Kidney (tissue), 14 donors: ENCODE results near the gene PODXL2. TPM values are rescaled to one million over a fixed set of nuclear protein-coding genes. Genes with fewer than 3 reads are reported as not detected.

ENCODE experiments used
- DNase-seq, 5 donors: peaks; one replicate each; pipeline ENCODE4 v3.0.0-alpha.2; 2013 to 2020
- FAIRE-seq: peaks from 2 replicates; lab custom pipeline; 2012; peaks lifted over from hg19 to GRCh38; lab: Jason Lieb, UNC
- H3K27ac ChIP-seq, 2 donors: one replicate each; pipeline ENCODE4 v1.7.0; 2013; ENCODE audit warnings: low read depth in 2 of 2, low read length in 2 of 2, inconsistent platforms in 1 of 2
- H3K27me3 ChIP-seq: one replicate; pipeline ENCODE4 v1.7.1; 2013; ENCODE audit warnings: low read length, inconsistent platforms; ENCODE audit not compliant: control insufficient read depth, insufficient read depth
- H3K36me3 ChIP-seq, 3 donors: one replicate each; pipeline versions ENCODE4 v1.7.0 to v1.7.1; 2013; ENCODE audit warnings: low read length in 3 of 3, control low read depth in 1 of 3, inconsistent platforms in 1 of 3; ENCODE audit not compliant: insufficient read depth in 3 of 3, control insufficient read depth in 2 of 3
- H3K4me1 ChIP-seq, 3 donors: one replicate each; pipeline versions ENCODE4 v1.7.0 to v1.7.1; 2013; ENCODE audit warnings: low read length in 3 of 3, inconsistent platforms in 1 of 3, low read depth in 1 of 3; ENCODE audit not compliant: control insufficient read depth in 2 of 3, insufficient read depth in 2 of 3
- H3K4me3 ChIP-seq, 3 donors: one replicate each; pipeline versions ENCODE4 v1.7.0 to v1.8.1; 2013; ENCODE audit warnings: low read length in 3 of 3, control low read depth in 1 of 3, inconsistent platforms in 1 of 3
- H3K9ac ChIP-seq, 3 donors: one replicate each; pipeline versions ENCODE4 v1.7.0 to v1.7.1; 2013; ENCODE audit warnings: low read length in 3 of 3, control low read depth in 1 of 3, inconsistent platforms in 1 of 3
- H3K9me3 ChIP-seq, 3 donors: one replicate each; pipeline versions ENCODE4 v1.7.0 to v1.7.1; 2013; ENCODE audit warnings: low read length in 3 of 3, control low read depth in 1 of 3, inconsistent platforms in 1 of 3; ENCODE audit not compliant: control insufficient read depth in 2 of 3, insufficient read depth in 1 of 3
- intact Hi-C: fragments of 100-400 bp; cut with DNase I; formaldehyde crosslinking; loops from one replicate; pipeline ENCODE4 v1.11.1; 2022
- polyA plus RNA-seq: library from polyadenylated mRNA; stranded (reverse); fragments of 350-450 nt; fragmentation: Illumina TruSeq; extraction: RNeasy Lipid Tissue Mini Kit (QIAGEN cat#74804); gene quantifications from one replicate; pipeline ENCODE4 v1.2.3, GENCODE V29; 2014; ENCODE audit warnings: low read depth, low replicate concordance; ENCODE audit not compliant: insufficient read depth
- total RNA-seq: library from RNA; stranded (reverse); fragmentation: NEBNext Ultra II Directional; extraction: Animal tissue kit (Norgen Biotek cat#: 25700); gene quantifications from one replicate; pipeline ENCODE4 v1.2.1, GENCODE V29; 2021
- TF ChIP-seq, protein P1 (sequence below): IDR thresholded peaks from 3 replicates; pipeline ENCODE4 v1.5.1; 2012; ENCODE audit warnings: mild to moderate bottlenecking, moderate library complexity, borderline replicate concordance; ENCODE audit not compliant: insufficient read depth; ENCODE audit errors: extremely low read depth
- donor health status: control.
- donor health status: control.
- donor health status: control.
- donor health status: control.
- donor health status: control.
- donor health status: DM: yes; HTN: yes; CAD: no.
- donor health status: Normal renal cell carcinoma (clear cell type).

PODXL2 gene
- total and polyA plus RNA-seq, 2 donors from 2014 or later: 7.4 to 10.5 TPM

DNA sequence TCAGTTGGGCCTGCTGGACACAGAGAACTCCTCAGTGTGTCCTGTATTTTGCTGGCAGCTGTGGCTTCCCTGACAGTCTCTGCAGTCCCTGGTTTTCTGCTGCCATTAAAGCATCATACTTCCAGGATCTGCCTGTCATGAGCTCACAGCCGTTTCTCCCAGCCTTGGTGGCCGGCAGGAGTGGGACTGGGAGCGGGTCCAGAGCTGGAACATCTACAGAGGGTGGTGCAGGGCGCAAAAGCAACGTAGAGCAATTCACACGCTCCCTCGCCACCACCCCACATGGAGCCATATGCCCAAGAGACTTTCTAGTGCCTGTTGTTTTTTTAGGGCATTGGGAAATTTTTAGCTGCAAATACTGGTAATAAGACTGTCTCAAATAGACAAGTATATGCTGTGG lies 77.3 kb downstream of the PODXL2 start:
- DNase-seq (peak in 2 of 5 donors; percentile 24 to 54), FAIRE-seq (no peak)
- no peak overlapping the region for H3K27ac ChIP-seq
- H3K9me3 ChIP-seq: peaks cover 0 to 4% (median 0%) of the 10 kb centered on the region in 3 donors
- H3K4me1 ChIP-seq: peaks cover 0 to 14% (median 6%) of the 10 kb centered on the region in 3 donors
- no peak overlapping the region for H3K9ac ChIP-seq
- H3K27me3 ChIP-seq: no peaks in the 10 kb centered on the region
- no peak overlapping the region for H3K4me3 ChIP-seq
- TF ChIP-seq, protein P1, sequence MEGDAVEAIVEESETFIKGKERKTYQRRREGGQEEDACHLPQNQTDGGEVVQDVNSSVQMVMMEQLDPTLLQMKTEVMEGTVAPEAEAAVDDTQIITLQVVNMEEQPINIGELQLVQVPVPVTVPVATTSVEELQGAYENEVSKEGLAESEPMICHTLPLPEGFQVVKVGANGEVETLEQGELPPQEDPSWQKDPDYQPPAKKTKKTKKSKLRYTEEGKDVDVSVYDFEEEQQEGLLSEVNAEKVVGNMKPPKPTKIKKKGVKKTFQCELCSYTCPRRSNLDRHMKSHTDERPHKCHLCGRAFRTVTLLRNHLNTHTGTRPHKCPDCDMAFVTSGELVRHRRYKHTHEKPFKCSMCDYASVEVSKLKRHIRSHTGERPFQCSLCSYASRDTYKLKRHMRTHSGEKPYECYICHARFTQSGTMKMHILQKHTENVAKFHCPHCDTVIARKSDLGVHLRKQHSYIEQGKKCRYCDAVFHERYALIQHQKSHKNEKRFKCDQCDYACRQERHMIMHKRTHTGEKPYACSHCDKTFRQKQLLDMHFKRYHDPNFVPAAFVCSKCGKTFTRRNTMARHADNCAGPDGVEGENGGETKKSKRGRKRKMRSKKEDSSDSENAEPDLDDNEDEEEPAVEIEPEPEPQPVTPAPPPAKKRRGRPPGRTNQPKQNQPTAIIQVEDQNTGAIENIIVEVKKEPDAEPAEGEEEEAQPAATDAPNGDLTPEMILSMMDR: no peak
- no peaks in the 10 kb centered on the region for H3K36me3 ChIP-seq
- intact Hi-C loops: no loop called here

- TF ChIP-seq, protein P1: no peak
- H3K4me3 ChIP-seq: no peak overlapping the region
- DNase-seq (peak in 2 of 5 donors; percentile 27 to 51), FAIRE-seq (no peak)
- peaks cover 0 to 4% (median 0%) of the 10 kb centered on the region in 3 donors for H3K9me3 ChIP-seq
- H3K4me1 ChIP-seq: peaks cover 0 to 9% (median 6%) of the 10 kb centered on the region in 3 donors
- H3K27ac ChIP-seq: no peak overlapping the region
- no peaks in the 10 kb centered on the region for H3K36me3 ChIP-seq
- no peaks in the 10 kb centered on the region for H3K27me3 ChIP-seq
- no peak overlapping the region for H3K9ac ChIP-seq
- intact Hi-C loops: no loop called here
Measured at GRCh38 chr3:127706785-127707351, 77.9 kb downstream of the PODXL2 start.

DNA sequence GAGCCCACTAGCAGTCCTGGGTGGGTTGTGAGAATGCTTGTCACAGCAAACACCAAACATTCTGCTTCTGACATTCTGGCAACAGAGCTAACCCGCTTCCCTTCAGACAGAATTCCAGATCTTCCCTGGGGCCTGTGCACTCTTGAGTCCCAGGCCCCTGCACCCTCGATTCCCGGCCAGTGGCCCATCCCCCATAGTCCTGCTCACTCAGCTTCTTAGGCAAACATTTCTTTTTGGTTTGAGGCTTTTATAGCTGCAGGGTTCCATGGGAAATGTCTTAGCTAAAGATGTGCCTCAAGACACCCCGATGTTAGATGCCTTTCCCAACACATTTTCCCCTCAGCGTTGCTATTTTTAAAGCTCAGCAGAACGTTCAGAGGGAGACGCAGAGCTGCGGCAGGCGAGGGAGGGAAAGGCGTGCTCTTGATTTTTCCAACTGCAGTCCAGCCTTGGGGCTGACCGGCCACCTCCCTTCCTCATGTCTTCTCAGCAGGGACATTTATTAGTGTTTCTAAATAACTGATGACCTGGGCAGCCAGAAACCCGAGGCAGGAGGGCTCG lies 78.9 kb downstream of the PODXL2 start:
- no peak overlapping the region for H3K9ac ChIP-seq
- H3K27me3 ChIP-seq: no peaks in the 10 kb centered on the region
- no peak overlapping the region for H3K4me3 ChIP-seq
- FAIRE-seq (no peak), DNase-seq (peak in 4 of 5 donors; percentile 13 to 63 (median 40))
- peaks cover 0 to 4% (median 0%) of the 10 kb centered on the region in 3 donors for H3K9me3 ChIP-seq
- H3K36me3 ChIP-seq: no peaks in the 10 kb centered on the region
- TF ChIP-seq, protein P1: no peak
- intact Hi-C loops: no loop called here
- no peak overlapping the region for H3K27ac ChIP-seq
- H3K4me1 ChIP-seq: peaks cover 0 to 5% (median 0%) of the 10 kb centered on the region in 3 donors
